ENCODE data around the gene FCRL5. TPM values are rescaled to one million over a fixed set of nuclear protein-coding genes. Genes with fewer than 3 reads are reported as not detected.

Gene FCRL5
- total and polyA plus RNA-seq, 2 experiments from 2014 or later: not detected

DNA sequence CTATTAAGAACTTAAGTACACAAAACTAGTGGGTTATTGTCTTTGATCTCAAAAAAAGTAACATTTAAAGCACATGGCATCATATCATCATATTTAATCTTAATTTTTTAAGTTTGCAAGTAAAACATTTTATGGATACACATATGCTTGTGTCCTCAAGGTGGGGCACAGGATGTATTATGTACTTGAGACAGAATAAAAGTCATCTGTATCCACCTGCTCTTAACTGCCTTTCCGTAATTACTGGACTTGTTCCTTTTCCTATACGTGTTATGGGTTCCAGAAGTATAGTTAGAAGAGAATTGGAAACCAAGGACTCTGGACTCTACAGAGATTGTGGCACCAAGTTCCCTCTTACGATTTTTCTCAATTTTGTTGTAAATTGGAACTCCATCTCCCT is 79.4 kb downstream of the FCRL5 start:
- no peaks in the 10 kb centered on the region for H3K4me1 ChIP-seq (ENCODE audit: insufficient read depth)
- TF ChIP-seq EZH2phosphoT487 (IDR thresholded peaks at IDR 0.05; ENCODE audit: insufficient read depth, low read depth) (no peak), EZH2 (IDR thresholded peaks at IDR 0.05; ENCODE audit: insufficient read depth, poor library complexity, severe bottlenecking) (no peak)
- H3K36me3 ChIP-seq (ENCODE audit: low read depth): no peaks in the 10 kb centered on the region
- H4K20me1 ChIP-seq (ENCODE audit: insufficient read depth): no peaks in the 10 kb centered on the region
- H3K79me2 ChIP-seq (ENCODE audit: insufficient read depth): no peaks in the 10 kb centered on the region
- no peak overlapping the region for H3K4me3 ChIP-seq
- DNase-seq: no peak
- no peaks in the 10 kb centered on the region for H3K9me2 ChIP-seq (ENCODE audit: insufficient read depth)
- no peak overlapping the region for H3K4me2 ChIP-seq (ENCODE audit: unreplicated experiment)
- in situ Hi-C loops (cut with MboI): no loop called here
- no peak overlapping the region for H3K27ac ChIP-seq
- no peak overlapping the region for H3K9ac ChIP-seq
- no peak overlapping the region for H2AFZ ChIP-seq
- no peaks in the 10 kb centered on the region; the same call in 1 of the 2 replicates for H3K27me3 ChIP-seq (replicated peaks; ENCODE audit: insufficient read depth)
- H3F3A ChIP-seq (ENCODE audit: insufficient read depth): no peaks in the 10 kb centered on the region
- no peaks in the 10 kb centered on the region for H3K9me3 ChIP-seq (ENCODE audit: low read depth)
- 19 to 20% methylated on average over 3 of the region's 3 CpGs for WGBS, 2 experiments (ENCODE audit: low coverage in 1 of 2, low lambda C conversion rate in 2 of 2, missing lambda C conversion rate in 2 of 2)

DNA sequence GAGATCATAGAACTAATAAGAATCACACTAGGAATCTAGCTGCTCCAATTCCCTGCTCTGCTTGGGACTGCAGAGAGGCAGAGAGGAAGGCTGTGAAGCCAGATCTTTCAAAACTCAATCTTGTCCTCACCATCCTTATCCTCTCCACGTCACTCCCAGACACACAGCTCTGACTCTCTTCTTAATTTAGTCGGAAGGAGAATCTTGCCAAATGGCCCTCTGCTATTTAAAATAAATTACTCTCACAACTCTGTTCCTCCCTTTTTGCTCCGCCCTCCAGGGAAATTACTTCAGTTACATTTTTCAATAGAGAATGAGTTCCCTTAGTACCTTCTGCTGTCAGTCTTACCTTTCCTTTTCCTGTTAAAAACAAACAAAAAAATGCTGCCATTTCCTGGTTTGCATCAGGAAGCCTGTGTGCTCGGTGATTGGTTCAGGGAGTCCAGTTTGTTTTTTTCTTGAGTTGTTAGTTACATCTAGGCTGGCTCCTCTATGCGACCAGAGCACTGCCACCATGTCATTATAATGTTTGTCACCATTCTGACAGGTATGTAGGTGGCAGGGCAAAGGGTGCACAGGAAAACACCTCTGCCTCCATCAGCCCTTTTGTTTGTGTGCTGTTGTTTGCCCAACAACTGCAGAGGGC is 80.1 kb downstream of the FCRL5 start:
- no peaks in the 10 kb centered on the region for H3F3A ChIP-seq (ENCODE audit: insufficient read depth)
- H2AFZ ChIP-seq: peak overlapping the region; percentile 51; the same call in 1 of the 2 replicates
- no peaks in the 10 kb centered on the region for H3K4me1 ChIP-seq (ENCODE audit: insufficient read depth)
- no peak overlapping the region for H3K4me2 ChIP-seq (ENCODE audit: unreplicated experiment)
- H3K4me3 ChIP-seq: no peak overlapping the region
- H4K20me1 ChIP-seq (ENCODE audit: insufficient read depth): no peaks in the 10 kb centered on the region
- no peaks in the 10 kb centered on the region for H3K9me3 ChIP-seq (ENCODE audit: low read depth)
- H3K27ac ChIP-seq: no peak overlapping the region
- no peak overlapping the region for H3K9ac ChIP-seq
- no peaks in the 10 kb centered on the region for H3K9me2 ChIP-seq (ENCODE audit: insufficient read depth)
- in situ Hi-C loops (cut with MboI): no loop called here
- TF ChIP-seq EZH2phosphoT487 (IDR thresholded peaks at IDR 0.05; ENCODE audit: insufficient read depth, low read depth): no peak
- no peak for TF ChIP-seq EZH2 (IDR thresholded peaks at IDR 0.05; ENCODE audit: insufficient read depth, poor library complexity, severe bottlenecking)
- no peaks in the 10 kb centered on the region for H3K79me2 ChIP-seq (ENCODE audit: insufficient read depth)
- no peaks in the 10 kb centered on the region; the same call in 1 of the 2 replicates for H3K27me3 ChIP-seq (replicated peaks; ENCODE audit: insufficient read depth)
- H3K36me3 ChIP-seq (ENCODE audit: low read depth): no peaks in the 10 kb centered on the region
- no peak for DNase-seq
- WGBS, 2 experiments (ENCODE audit: low coverage in 1 of 2, low lambda C conversion rate in 2 of 2, missing lambda C conversion rate in 2 of 2): 1 to 5% methylated on average over 5 of the region's 5 CpGs

DNA sequence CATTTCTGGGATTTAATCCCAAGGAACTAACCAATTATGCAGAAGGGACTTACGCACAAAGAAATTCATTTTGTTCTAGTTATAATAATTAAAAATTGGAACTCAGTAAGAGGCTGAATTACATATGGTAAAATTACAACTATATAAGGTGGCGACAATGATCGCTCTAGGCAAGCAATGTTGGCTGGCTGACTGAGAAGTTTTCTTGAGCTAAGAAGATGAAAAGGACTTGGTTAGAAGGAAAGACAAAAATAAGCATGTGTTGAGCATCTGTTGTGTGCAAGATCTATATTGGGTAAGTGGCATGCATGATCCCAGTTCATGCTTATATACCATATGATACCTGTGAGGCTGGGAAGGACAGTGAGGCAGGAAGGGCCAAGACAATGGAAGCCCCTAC is 80.8 kb downstream of the FCRL5 start:
- WGBS, 2 experiments (ENCODE audit: low coverage in 1 of 2, low lambda C conversion rate in 2 of 2, missing lambda C conversion rate in 2 of 2): 60% methylated on average over 3 of the region's 3 CpGs
- Histone ChIP-seq H3K27me3 (replicated peaks; ENCODE audit: insufficient read depth) (no peaks in the 10 kb centered on the region; the same call in 1 of the 2 replicates), H3K9ac (no peak overlapping the region), H3K27ac (no peak overlapping the region), H3K4me3 (no peak overlapping the region), H3K36me3 (ENCODE audit: low read depth) (no peaks in the 10 kb centered on the region), H3F3A (ENCODE audit: insufficient read depth) (no peaks in the 10 kb centered on the region), H4K20me1 (ENCODE audit: insufficient read depth) (no peaks in the 10 kb centered on the region), H3K9me3 (ENCODE audit: low read depth) (no peaks in the 10 kb centered on the region), H3K4me2 (ENCODE audit: unreplicated experiment) (no peak overlapping the region), H3K4me1 (ENCODE audit: insufficient read depth) (no peaks in the 10 kb centered on the region), H3K9me2 (ENCODE audit: insufficient read depth) (no peaks in the 10 kb centered on the region), H2AFZ (no peak overlapping the region), H3K79me2 (ENCODE audit: insufficient read depth) (no peaks in the 10 kb centered on the region)
- in situ Hi-C loops (cut with MboI): no loop called here
- no peak for DNase-seq
- TF ChIP-seq EZH2 (IDR thresholded peaks at IDR 0.05; ENCODE audit: insufficient read depth, poor library complexity, severe bottlenecking) (no peak), EZH2phosphoT487 (IDR thresholded peaks at IDR 0.05; ENCODE audit: insufficient read depth, low read depth) (no peak)

DNA sequence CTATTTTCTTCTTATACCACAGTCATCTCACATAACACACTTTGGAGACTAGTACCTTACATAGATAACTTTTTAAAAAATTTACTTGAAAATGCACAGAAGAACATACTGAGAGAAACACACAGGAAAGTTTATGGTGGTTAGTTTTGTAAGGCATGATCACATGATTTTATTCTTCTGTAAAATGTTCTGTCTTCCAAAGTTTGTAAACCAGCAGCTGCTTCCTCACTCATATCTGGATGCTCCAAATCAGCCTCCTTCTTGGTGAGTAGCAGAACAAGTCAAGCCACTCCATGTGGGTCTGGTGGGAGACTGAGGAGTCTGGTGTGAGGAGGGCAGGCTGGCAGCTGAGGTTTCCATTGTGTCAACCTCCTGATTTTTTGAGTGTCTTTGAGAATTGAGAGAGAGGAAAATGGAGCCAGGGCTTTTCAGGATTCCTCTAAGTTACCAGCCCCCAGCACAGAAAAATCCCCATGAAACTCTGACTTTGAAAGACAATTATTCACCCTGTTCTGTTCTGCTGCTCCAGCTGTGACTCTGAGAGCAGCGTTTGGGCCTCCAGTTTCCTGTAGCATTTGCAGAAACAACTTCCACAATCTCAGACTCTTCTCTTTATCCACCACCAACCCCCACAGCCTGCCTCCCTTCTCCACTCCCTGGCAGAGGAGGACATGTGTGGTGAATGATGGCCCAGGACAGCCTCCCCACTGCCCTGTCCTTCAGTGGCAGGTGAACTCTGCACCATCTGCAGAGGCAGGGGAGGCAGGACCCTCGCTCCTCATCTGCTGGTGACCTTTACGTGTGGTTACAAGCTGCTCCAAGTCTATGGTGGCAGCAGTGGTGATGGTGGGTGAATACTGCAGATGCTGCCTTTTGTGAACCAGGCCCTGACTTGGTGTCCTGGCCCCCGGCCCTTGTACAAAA is 82.3 kb downstream of the FCRL5 start:
- Histone ChIP-seq H3F3A (ENCODE audit: insufficient read depth) (no peaks in the 10 kb centered on the region), H3K4me3 (no peak overlapping the region), H3K27me3 (replicated peaks; ENCODE audit: insufficient read depth) (no peaks in the 10 kb centered on the region; the same call in 1 of the 2 replicates), H3K9ac (no peak overlapping the region), H3K4me1 (ENCODE audit: insufficient read depth) (no peaks in the 10 kb centered on the region), H3K79me2 (ENCODE audit: insufficient read depth) (no peaks in the 10 kb centered on the region), H3K4me2 (ENCODE audit: unreplicated experiment) (no peak overlapping the region), H3K9me2 (ENCODE audit: insufficient read depth) (no peaks in the 10 kb centered on the region), H3K27ac (no peak overlapping the region), H3K36me3 (ENCODE audit: low read depth) (no peaks in the 10 kb centered on the region), H4K20me1 (ENCODE audit: insufficient read depth) (no peaks in the 10 kb centered on the region), H3K9me3 (ENCODE audit: low read depth) (no peaks in the 10 kb centered on the region), H2AFZ (no peak overlapping the region)
- WGBS, 2 experiments (ENCODE audit: low coverage in 1 of 2, low lambda C conversion rate in 2 of 2, missing lambda C conversion rate in 2 of 2): 28 to 32% methylated on average over 4 of the region's 4 CpGs
- TF ChIP-seq EZH2phosphoT487 (IDR thresholded peaks at IDR 0.05; ENCODE audit: insufficient read depth, low read depth) (no peak), EZH2 (IDR thresholded peaks at IDR 0.05; ENCODE audit: insufficient read depth, poor library complexity, severe bottlenecking) (no peak)
- in situ Hi-C loops (cut with MboI): no loop called here
- DNase-seq: no peak
